HG03432 (cell line): ENCODE results near the gene GDPD1.
"Not testable (repeated sequence)": the region's sequence is repeated elsewhere in the genome, so short reads cannot be mapped to it uniquely, and the experiment has no call there.

Source experiments
- ATAC-seq: cut with Tn5 transposase; IDR thresholded peaks from one replicate; pipeline ENCODE4 v1.9.1; 2021; ENCODE audit warnings: mild to moderate bottlenecking, moderate library complexity; ENCODE audit not compliant: unreplicated experiment

The GDPD1 gene

DNA sequence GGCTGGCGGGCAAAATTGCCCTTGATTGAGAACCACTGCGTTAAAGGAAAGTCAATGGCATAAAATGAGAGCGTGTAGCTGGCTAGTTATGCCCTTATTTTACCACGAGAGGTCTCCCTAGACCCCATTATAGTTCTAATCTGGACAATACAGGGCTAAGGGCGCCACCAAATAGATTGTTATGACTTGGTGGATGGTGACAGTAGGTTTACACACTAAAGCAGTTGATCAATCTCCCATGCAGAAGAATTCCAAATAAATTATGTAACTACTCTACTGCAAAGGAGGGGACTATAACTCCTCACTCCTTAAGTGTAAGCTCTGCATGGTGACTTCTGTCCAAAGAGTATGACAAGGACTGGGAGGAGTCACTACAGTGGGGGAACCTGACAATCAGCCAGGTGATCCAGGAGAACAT lies 90.7 kb downstream of the GDPD1 start:
- ATAC-seq: peak; percentile 72

DNA sequence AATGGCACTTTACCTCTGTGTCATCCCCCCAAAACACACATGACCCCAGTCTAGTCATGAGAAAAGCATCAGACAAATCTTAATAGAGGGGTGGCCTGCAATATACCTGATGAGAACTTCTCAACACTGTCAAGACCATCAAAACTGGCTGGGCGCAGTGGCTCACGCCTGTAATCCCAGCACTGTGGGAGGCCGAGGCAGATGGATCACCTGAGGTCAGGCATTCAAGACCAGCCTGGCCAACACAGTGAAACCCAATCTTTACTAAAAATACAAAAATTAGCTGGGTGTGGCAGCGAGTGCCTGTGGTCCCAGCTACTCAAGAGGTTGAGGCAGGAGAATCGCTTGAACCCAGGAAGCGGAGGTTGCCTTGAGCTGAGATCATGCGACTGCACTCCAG lies 91.2 kb downstream of the GDPD1 start:
- not testable (repeated sequence) for ATAC-seq

DNA sequence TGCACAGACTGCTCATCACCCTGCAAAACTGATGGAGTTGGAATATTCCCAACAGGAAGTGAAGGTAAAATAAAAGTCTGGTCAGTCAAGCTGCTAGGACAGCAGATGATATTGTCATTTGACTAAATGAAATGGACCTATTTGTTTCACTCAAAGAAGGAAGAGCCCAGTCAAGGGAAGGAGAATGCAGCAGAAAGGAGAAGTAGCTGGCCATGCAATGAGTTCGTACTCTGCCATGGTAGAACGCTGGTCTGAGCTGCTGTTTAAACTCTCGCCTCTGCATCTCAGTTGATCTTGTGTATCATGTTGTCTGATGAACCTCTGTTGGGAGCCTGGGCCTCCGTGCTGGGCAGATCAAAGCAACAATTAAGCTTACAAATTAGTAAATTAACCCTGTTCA lies 95.6 kb downstream of the GDPD1 start:
- ATAC-seq: no peak
